GM19438 (cell line): ENCODE data around the gene RFX3.

Experiments used
- ATAC-seq: cut with Tn5 transposase; IDR thresholded peaks from one replicate; pipeline ENCODE4 v1.9.1; 2021; ENCODE audit warnings: low read depth; ENCODE audit not compliant: unreplicated experiment

RFX3 gene

DNA sequence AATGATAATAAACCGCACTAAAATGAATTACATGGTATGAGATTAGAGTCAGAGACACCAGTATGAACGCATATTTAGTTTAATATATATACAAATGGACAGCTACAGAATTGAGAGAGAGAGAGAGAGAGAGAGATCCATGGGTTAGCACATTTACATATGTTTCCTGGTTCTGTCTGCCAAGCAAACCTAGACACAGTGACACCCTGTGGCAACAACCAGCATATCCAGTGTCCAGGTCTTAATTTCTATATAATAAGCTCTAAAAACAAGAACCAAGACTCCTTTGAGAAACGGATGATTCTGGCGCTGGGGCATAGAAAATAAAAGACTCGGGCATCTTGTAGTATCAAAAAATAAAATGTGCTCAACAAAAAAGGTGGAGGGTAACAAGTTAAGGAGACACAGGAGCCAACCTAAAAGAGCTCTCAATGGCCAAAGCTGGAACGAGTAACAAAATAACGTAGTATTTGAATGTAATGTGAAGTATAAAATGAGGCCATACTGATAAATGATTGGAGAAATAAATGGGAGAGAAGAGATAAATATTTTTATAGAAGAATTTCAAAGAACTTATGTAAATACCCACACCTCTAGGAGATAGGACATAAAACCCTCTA is 84.5 kb downstream of the RFX3 start:
- peak; percentile 87 for ATAC-seq

DNA sequence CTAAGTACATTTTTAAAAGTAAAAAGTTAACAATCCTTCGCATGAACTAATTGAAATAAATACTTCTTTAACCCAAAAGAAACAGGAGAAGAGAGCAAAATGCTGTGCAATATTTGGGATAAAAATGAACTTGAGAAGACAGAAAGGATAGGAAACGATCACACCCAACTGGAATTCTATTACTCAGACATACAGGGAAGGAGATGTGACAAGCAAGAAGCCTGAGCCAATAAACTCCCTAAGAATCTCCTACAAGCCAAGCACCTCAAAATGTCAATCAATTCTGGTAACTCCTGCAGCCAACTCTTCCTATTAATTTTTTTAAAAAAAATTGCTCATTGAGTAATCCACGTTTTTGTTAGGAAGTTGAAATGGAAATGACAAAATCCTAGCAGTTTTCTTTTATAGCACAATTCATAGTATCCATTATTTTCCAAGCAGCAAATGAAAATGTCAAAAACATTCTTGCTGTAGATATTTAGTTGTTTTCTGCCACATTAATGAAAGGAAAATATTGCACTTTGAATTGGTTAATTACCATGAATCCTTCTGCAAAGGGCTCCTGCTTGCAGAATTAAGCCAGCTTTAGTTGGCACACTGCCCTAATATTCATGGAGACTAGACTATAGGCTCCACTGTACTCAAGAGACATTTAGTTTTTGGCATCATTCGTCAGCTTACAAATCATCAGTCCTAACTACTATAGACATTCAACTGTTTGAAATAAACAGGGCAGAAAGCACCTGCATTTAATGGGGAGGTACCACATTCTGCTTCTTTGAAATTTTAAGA is 89.0 kb downstream of the RFX3 start:
- ATAC-seq: no peak

DNA sequence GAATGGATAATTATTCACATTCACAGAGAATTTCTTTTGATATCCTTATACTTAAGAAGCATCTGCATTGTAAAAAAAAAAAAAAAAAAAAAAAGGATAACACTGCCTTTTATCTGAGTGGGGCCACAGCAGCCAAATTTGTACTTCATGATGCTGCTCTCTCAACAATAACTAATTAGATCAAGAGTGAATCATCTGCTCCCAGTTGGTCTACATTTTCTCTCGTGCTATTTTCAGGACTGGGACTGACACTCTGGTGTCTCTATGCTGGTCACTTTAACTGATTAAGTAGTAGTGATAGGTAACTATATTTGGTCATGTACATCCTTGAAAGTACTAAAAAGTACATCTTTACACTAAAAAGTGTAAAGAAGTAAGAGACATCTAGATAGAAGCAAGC is 90.1 kb downstream of the RFX3 start:
- ATAC-seq: no peak

DNA sequence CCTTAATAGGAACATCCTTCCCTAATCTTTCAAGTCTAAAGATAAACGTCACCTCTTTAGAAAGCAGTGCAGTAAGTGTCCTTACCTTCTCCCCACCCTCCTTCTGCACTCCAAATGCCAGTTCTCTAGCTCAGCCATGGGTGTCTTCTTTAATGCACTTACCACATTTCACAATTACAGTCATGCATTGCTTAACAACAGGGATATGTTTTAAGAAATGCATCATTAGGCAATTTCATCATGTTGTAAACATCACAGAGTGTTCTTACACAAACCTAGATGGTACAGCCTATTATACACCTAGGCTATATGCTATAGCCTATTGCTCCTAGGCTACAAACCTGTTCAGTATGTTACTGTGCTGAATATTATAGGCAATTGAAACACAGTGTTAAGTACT is 91.2 kb downstream of the RFX3 start:
- no peak for ATAC-seq

DNA sequence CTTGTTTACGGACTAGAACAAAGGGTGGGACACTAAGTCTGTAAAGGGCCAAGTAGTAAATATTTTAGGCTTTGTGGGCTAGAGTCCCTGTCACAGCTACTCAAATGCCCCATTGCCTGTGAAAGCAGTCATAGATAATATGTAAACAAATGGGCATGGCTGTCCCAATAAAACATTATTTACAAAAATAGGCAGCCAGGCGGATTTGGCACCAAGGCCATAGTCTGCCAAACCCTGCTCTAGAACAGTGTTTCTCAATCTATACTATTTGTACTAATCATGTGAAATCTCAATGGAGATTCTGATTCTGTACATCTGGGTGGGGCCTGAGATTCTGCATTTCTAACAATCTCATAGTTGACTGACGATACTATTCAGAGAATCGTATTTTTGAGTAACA is 92.0 kb downstream of the RFX3 start:
- ATAC-seq: no peak

DNA sequence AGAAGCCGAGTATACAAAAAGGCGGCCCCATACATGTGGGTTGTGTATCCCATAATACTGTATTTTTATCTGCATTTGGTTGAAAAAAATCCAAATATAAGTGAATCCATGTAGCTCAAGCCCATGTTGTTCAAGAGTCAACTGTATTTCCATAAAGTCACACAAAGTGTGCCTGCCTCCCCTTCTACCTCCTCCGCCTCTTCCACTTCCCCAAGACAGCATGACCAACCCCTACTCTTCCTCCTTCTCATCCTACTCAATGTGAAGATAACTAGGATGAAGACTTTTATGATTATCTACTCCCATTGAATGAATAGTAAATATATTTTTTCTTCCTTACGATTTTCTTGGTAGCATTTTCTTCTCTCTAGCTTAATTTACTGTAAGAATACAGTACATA is 92.7 kb downstream of the RFX3 start:
- no peak for ATAC-seq

DNA sequence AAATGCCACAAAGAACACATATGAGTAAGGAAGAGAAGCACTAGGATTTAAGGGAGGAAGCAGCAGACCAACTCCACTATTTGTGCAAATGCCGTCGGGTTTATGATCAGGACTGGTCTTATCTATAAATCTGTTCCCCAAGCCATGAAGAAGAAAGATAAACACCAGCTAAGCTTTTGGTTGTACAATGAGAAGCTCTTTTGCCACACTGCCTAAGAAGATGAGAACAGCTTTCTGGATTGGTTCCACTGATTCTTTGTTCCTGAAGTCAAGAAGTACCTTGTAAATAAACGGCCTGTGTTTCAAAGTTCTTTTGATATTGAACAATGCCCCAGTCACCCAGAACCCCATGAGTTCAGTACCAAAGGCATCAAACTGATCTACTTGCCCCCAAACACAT is 93.9 kb downstream of the RFX3 start:
- no peak for ATAC-seq

DNA sequence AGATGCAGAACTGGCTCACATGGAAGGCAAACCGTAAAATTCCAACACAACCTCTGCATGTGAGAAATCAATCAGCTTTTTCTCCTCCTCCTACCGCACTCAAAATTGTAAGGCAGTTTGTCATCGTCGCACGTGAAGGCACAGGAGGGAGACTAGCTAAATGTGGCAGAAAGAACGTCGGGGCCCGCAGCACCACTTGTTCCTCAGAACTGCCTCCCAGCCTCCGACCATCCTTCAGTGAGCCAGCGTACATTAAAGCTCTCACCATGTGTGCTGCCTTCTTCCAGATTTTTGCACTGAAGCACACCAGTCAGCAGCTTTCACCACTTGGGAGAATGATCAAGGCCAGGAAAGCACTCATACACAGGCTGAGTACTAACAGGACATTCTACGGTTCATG is 105.9 kb downstream of the RFX3 start:
- ATAC-seq: no peak

DNA sequence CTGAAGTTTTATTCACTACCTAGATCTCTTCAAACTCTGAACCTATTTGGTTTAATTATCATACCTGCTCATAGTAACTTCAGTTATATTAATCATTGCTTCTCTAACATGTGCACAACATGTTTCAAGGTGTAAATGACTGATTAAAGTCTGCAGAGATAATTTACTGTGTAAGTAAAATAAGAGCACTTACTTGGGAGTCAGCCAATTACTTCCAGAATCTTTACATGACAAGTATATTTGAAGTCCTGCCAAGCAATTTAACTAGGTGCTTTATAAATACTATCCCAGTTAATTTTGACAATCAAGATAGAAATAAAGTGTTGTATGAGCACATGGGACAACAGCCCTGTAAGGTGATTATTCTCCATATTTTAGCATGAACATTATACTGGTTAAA is 109.9 kb downstream of the RFX3 start:
- ATAC-seq: no peak

DNA sequence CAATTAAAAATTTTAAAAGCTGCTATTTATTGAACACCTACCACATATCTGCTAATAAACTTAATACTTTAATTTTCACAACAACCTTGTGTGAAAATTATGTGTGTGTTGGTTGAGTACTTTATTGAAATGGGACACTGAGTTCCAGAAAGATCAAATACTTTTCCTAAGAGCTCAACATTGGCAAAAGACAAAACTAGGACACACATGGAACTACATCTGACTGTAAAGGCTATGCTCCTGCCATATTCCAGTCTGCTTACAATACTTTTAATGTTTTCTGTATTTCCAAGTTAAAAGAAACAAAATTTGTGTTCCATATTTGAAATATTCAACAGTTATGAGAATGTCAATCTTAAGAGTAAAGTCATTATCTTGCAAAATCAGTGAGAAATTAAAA is 111.8 kb downstream of the RFX3 start:
- no peak for ATAC-seq

DNA sequence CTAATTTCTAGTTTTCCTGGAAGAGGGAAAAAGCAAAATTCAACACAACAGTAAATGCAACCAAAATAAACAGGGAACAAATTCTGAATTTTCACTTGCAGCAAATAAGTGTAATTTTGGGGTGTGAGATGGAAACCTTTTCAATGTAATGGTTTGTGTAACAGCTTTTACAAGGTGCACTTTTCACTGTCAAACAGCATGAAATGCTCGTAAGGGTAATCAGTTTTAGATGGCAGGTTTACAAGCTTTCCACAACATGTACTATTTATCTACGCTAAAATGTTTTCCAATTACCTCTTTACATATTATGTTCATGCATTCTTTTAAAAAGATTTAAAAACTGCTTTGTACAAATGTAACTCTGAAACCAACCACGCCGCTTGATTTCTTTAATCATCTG is 115.3 kb downstream of the RFX3 start:
- no peak for ATAC-seq

DNA sequence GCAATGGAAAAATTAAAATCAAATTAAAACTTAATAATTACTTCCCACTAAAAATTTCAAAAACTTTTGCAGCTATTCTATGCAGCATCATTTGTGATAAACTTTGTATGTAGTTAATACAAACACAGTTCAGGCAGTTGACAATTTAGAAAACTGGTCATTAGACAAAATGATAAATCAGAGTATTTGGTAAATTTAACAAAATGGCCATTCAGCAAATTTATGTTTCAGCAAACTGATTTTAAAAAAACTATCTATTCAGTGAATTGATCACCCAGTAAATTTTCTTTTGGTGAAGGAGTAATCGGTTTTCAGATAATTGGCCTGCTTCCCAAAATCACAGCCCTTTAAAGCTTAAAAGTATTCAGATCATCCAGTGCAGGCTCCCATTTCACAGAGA is 116.3 kb downstream of the RFX3 start:
- no peak for ATAC-seq

DNA sequence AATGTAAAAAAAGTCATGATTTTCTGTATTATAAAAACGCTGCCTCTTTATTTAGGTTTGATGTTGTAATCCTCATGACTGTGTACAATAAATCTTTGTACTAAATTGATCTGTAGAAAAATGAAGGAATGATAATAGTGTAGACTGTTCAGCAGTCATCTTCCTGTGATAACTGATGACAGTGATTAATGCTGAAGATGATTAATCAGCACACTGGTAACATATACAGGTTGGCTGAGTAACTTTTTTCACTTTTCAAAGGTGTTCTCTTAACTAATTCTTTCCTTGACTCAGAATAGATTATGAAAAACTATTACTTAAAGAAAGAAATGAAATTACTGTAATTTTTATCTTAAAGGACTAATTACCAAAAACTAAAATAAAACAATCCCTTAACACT is 122.5 kb downstream of the RFX3 start:
- ATAC-seq: no peak

DNA sequence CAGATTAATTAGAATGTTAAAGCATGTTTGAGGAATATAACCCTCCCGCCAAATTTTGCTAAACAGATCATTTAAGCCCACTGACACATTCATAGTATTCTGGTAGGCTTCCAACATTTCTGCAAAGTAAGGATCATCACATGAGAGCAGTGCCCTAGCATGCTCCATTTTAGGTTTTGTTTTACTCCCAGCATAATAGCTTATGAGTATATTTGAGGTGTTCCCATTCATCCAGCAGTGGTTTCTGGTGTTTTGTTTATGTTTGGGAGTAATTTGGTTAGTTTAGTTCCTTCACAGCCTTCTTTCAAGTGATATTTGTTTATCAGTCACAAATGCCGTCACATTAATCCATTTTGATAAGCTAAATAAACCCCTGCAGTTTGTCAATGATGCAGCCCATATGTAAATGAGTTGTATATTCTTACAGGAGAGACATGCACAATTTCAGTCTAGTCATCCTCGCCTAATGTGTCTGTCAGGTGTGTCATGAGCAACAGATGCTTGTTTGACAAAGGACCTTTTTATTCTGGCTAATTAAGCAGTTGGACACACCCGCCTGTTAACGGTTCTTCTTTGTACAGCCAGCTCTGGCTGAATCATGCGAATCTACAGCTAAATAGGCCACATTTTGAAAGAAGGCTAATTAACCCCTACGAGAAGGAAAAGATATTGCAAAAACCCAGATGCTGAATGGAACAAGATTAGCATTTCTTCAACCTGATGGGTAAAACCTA is 124.4 kb downstream of the RFX3 start:
- ATAC-seq: no peak

DNA sequence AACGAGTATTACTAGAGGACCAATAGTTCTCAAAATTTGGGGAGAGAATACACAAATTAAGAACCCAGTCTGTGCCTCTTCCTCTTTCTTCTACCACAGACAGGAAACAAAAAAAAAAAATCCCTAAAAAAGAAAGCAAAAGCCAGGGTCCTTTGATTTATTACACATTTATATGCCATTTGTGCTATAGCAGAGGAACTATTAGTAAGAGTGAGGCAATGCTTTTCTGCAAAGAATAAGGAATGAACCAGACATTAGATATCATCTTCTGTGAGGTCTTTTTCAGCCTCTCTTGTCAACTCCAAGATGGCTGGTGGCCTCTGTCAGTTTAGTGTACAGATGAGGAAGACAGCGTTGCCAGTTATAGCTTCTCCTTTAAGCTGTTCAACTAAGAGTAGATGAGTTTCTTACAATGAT is 127.6 kb downstream of the RFX3 start:
- ATAC-seq: peak; percentile 57

DNA sequence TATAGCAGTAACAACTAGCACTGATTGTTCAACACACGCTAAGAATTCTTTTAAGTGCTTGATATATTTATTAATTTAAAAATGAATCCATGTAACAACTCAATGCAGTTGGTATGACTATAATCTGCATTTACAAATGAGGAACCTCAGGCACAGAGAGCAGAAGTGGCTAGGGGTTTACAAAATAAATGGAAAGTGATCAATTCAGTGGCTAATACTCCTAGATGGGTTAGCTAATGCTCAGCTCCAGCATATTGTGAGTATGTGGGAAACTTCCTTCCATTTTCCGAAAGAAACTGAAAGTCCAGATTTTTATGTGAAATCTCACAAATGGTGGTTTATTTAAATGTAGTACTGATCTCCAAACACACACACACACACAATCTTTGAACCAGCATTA is 128.0 kb downstream of the RFX3 start:
- ATAC-seq: peak; percentile 28

DNA sequence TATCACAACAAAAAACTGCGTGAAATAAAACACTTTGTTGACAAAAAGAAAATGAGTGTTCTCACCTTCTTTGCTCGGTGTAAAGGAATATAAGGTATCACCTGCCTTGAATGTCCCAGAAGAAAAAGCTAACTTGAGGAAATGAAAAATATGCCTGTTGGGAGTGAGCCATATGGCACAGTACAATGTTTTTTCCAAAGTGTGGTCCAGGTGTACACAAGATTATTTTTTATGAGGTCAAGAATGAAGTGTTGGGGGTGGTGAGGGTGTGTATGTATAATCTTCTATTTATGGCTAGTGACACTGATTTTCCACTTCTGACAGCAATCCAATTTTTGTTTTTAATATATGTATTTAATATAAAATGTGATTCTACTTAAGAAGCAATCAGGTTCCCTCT is 134.4 kb downstream of the RFX3 start:
- no peak for ATAC-seq

DNA sequence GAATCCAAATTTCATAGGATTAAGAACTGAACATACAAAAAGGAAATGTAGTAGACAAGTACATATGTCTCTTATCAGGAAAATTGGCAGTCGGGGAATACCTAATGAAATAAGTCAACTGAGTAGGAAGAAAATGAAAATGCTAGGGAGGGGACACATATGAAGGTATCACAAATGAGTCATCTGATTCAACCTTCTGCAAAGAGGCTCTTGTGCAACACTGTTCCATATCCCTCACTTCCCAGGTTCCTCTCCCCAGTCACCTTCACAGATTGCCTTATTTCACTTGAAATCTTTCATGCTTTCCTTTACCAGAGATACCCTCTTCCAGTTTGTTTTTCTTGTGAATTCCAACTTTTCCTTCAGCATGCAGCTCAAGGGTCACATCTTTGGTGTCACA is 139.0 kb downstream of the RFX3 start:
- no peak for ATAC-seq

DNA sequence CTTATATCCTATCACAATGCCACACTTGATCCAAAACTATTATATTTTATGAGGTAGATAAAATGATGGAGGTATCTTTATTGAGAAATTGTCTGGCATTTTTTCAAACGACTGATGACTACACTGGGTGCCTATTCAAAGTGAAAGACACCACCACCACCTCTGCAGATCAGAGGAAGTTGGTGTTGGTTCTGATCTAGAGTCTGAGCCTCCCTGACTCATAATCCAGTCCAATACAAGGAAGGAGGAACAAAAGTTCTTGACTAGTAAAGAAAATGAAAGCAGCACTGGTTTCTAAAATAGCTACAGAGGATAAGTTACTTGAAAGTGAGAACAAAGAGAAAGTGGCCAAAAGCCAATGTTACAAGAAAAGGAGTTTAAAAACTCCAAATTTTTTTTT is 139.9 kb downstream of the RFX3 start:
- ATAC-seq: peak; percentile 89

DNA sequence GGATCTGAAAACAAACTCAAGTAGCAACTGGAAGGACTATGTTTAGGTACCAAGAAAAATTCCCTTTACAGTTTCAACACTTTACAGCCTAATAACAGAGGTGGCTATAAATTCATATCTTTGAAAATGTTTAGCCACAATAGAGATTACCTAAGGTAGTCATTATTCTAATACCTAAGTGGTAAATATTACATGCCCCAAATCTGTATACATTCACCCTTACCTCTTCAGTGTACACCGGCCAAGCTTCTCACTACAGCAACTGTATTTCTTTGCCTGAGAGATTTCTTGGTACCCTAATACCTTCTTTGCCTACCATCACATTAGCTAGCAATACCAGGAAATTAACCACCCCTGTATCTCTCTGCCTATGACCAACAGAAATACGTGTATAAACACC is 154.0 kb downstream of the RFX3 start:
- no peak for ATAC-seq

DNA sequence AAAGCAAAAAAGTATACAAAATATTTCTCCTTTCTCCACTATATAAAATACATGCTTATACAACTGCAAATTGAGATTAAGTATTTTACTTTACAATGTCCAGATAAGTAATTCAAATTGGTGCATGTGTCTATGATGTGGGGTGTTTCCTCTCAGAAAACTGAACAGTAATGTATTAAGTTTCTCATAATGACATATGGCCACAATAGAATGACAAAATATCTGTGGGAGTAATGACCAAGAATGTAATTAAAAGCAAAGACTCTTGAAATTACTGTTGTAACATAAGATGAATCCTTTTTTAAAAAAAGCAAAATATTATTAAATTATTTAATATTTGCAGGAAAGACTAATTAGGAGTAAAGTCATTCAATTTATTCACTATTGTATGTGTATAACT is 155.1 kb downstream of the RFX3 start:
- ATAC-seq: no peak

DNA sequence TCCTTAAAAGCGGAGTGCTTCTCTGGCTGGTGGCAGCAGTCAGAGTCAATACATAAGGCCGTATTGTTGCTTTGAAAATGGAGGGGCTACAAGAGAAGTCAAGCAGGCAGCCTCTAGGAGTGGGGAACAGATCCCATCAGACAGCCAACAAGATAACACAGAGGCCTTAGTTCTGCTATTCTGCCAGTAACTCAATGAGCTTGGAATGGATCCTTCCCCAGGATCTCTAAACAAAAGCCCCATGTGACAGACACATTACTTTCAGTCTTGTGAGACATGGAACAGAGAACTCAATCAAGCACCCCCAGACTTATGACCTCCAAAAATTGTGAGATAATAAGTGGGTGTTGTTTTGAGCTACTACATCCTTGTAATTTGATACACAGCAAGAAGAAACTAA is 158.6 kb downstream of the RFX3 start:
- ATAC-seq: no peak
